Neutrophil (primary cell): ENCODE data around the gene CHMP1B.

Experiments used
- H3K27ac ChIP-seq: fragments of 200-600 bp; sonication (generic); 2 replicates; pipeline ENCODE4 v1.5.1; 2016; ENCODE audit warnings: mild to moderate bottlenecking, moderate library complexity
- H3K27me3 ChIP-seq: fragments of 200-600 bp; sonication (generic); 2 replicates; pipeline ENCODE4 v1.6.0; 2016; ENCODE audit warnings: mild to moderate bottlenecking
- H3K36me3 ChIP-seq: fragments of 200-600 bp; sonication (generic); 2 replicates; pipeline ENCODE4 v1.5.1; 2017
- H3K4me1 ChIP-seq, 2 experiments: fragments of 200-600 bp in 1 of 2; sonication (generic) in 1 of 2; 1 replicate in 1 of 2; 2 replicates in 1 of 2; pipeline versions ENCODE4 v1.5.1 to v1.6.1; 2013 to 2016; ENCODE audit warnings: low read depth in 1 of 2, low read length in 1 of 2, mild to moderate bottlenecking in 1 of 2, moderate library complexity in 1 of 2; ENCODE audit not compliant: control insufficient read depth in 1 of 2, insufficient read depth in 1 of 2
- H3K4me3 ChIP-seq, 2 experiments: fragments of 200-600 bp in 1 of 2; sonication (generic) in 1 of 2; 1 replicate in 1 of 2; 2 replicates in 1 of 2; pipeline ENCODE4 v1.5.1; 2013 to 2016; ENCODE audit warnings: low read depth in 1 of 2, low read length in 1 of 2, mild to moderate bottlenecking in 1 of 2, moderate library complexity in 1 of 2
- H3K9me3 ChIP-seq: fragments of 200-600 bp; sonication (generic); 2 replicates; pipeline ENCODE4 v1.5.1; 2016
- CTCF ChIP-seq: fragments of 200-600 bp; sonication (generic); IDR thresholded peaks from 2 replicates; pipeline ENCODE4 v1.5.1; 2016; ENCODE audit warnings: antibody characterized with exemption

The CHMP1B gene

GRCh38 chr18:11818486-11819203 is 32.6 kb upstream of the CHMP1B start:
- Histone ChIP-seq H3K9me3 (no peaks in the 10 kb centered on the region), H3K27ac (no peak overlapping the region), H3K4me3 (no peak overlapping the region), H3K4me1 (no peaks in the 10 kb centered on the region), H3K27me3 (peaks cover 29% of the 10 kb centered on the region), H3K36me3 (no peaks in the 10 kb centered on the region)
- TF ChIP-seq CTCF = no peak

GRCh38 chr18:11819938-11820337 is 31.3 kb upstream of the CHMP1B start:
- H3K27me3 ChIP-seq = peaks cover 29% of the 10 kb centered on the region
- no peak for TF ChIP-seq CTCF
- no peaks in the 10 kb centered on the region for H3K36me3 ChIP-seq
- H3K9me3 ChIP-seq = no peaks in the 10 kb centered on the region
- H3K4me3 ChIP-seq = no peak overlapping the region
- no peaks in the 10 kb centered on the region for H3K4me1 ChIP-seq
- H3K27ac ChIP-seq = no peak overlapping the region

GRCh38 chr18:11820697-11821096 is 30.5 kb upstream of the CHMP1B start:
- peaks cover 29% of the 10 kb centered on the region for H3K27me3 ChIP-seq
- H3K27ac ChIP-seq = no peak overlapping the region
- no peaks in the 10 kb centered on the region for H3K4me1 ChIP-seq
- H3K9me3 ChIP-seq = no peaks in the 10 kb centered on the region
- no peak overlapping the region for H3K4me3 ChIP-seq
- no peaks in the 10 kb centered on the region for H3K36me3 ChIP-seq
- no peak for TF ChIP-seq CTCF

- H3K4me3 ChIP-seq = no peak overlapping the region
- H3K27me3 ChIP-seq = peaks cover 29% of the 10 kb centered on the region
- H3K36me3 ChIP-seq = no peaks in the 10 kb centered on the region
- no peak overlapping the region for H3K27ac ChIP-seq
- H3K9me3 ChIP-seq = no peaks in the 10 kb centered on the region
- no peaks in the 10 kb centered on the region for H3K4me1 ChIP-seq
- TF ChIP-seq CTCF = no peak
These were observed 30.0 kb upstream of the CHMP1B start for GRCh38 chr18:11821208-11821607.

GRCh38 chr18:11821643-11822237 is 29.5 kb upstream of the CHMP1B start:
- no peak for TF ChIP-seq CTCF
- H3K36me3 ChIP-seq = no peaks in the 10 kb centered on the region
- H3K4me3 ChIP-seq = no peak overlapping the region
- H3K9me3 ChIP-seq = no peaks in the 10 kb centered on the region
- H3K4me1 ChIP-seq = no peaks in the 10 kb centered on the region
- no peak overlapping the region for H3K27ac ChIP-seq
- peaks cover 29% of the 10 kb centered on the region for H3K27me3 ChIP-seq
